A172 (cell line): ENCODE measurements around the gene TERT. TPM values are rescaled to one million over a fixed set of nuclear protein-coding genes. Genes with fewer than 3 reads are reported as not detected.
"Not testable (repeated sequence)": the region's sequence is repeated elsewhere in the genome, so short reads cannot be mapped to it uniquely, and the experiment has no call there.

Experiments used
- DNase-seq: peaks from one replicate; pipeline ENCODE4 v3.0.0-alpha.2; 2015; ENCODE audit warnings: low spot score
- total RNA-seq: library from RNA; depleted of rRNA; stranded (reverse); fragments of >200 nt; shearing (Covaris generic); gene quantifications from 2 replicates; pipeline ENCODE4 v1.2.3, GENCODE V29; 2014

TERT gene
- total RNA-seq, 1 experiment from 2014 or later = 0.95 TPM

GRCh38 chr5:1278656-1279442 lies 16.0 kb downstream of the TERT start:
- no peak for DNase-seq

DNA sequence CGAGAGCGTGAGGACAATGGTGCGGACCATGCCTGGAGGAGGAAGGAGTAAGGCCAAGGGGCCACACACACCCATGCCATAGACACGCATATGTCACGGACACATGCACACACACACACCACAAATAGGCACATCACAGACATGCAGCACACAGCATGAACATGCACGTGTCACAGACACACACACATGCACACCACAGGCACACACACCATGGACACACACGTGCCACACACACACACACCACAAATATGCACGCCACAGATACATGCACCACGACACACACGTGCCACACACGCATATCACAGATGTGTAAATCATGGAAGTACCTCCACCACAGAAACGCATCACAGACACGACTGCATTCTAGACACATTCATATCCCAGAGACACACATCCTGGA lies 16.7 kb downstream of the TERT start:
- no peak for DNase-seq

DNA sequence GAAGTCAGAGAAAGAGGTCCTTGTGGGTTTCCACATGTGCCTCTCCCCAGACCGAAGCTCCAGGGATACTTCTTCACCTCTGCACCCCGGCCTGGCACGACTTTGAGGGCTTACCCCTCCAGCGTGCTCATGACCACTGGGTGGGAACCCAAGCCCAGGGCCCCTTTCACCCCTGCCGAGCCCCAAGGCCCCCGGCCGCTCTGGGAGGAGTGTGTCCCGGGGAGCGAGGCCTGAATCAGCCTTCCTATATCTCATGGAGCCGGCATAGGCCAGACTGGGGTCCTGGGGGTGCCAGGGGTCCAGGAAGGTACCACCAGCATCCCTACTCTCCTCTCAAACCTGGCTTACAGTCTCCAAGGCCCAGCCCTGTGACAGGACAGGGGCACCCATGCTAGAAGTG lies 17.1 kb downstream of the TERT start:
- DNase-seq = no peak

- DNase-seq = no peak
Measured at GRCh38 chr5:1277331-1277730, 17.5 kb downstream of the TERT start.

GRCh38 chr5:1276930-1277329 lies 17.9 kb downstream of the TERT start:
- DNase-seq = no peak

- DNase-seq = not testable (repeated sequence)
Measured at GRCh38 chr5:1275397-1276391, 19.2 kb downstream of the TERT start.

DNA sequence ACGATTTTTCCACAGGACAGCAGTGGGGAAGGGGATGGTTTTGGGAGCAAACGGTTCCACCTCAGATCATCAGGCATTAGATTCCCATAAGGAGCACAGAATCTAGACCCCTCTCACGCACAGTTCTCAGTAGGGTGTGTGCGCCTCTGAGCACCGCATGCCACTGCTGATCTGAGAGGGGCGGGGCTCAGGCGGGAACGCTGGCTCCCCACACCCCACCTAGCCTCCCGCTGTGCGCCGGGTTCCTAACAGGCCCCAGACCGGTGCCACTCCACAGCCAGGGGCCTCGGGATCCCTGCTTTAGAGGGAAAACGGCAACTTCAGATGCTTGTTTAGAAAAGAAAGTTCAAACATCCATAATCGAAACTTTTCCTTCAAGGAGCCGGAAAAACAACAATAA lies 20.4 kb downstream of the TERT start:
- DNase-seq = no peak

- DNase-seq = no peak
Measured at GRCh38 chr5:1273745-1274144, 21.1 kb downstream of the TERT start.

DNA sequence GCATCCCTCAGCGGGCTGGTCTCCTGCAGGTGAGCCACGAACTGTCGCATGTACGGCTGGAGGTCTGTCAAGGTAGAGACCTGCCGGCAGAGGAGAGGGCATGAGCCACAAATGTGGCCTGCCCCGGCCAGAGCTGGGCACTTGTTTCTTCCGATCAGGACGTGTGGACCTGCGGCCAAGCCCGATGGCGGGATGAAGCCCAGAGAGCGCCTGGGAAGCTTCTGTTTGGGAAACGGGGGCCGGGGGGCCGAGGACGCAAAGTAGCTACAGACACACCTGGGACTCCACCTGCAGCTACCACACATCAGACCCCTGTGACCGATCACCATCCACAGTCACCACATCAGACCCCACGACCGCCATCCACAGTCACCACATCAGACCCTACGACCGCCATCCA lies 22.7 kb downstream of the TERT start:
- DNase-seq = no peak

DNA sequence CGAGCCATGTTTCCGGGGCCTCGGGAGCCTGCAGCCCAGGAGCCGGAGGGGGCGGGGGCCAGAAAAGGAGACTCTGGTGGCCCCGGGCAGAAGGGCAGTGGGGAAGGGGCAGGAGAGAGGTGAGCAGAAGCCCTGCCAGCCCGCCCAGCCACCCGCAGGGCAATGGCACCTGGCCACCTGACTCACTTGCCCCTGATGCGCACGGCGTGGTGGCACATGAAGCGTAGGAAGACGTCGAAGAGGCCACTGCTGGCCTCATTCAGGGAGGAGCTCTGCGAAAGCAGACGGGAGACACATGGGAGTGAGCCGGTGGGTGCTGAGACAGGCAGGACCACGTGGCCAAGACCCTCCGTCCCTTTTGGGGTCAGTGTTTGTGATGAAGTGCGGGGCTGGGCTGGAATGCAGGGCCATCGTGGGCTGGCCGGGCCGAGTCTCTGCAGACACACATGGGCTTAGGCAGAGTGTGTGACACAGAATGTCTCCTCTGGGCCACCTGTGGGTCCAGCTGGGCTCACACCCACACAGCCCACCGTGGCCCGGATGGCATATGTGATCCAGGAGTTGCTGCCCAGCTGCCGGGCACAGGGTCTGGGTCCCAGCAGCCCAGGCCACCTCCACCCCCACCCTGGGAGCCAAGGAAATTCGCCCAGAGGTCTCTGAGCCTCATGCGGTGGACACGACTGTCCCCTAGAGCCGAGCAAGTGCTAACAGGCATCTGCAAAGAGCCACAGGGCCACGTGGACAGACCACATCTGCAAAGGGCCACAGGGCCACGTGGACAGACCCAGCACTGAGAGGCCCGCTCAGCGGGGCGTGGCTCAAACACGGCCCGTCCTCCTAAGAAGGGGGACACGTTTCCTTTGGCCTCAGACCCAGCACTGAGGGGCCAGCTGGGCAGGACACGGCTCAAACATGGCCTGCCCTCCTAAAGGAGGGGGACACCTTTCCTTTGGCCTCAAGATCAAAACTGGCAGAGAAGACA lies 23.6 kb downstream of the TERT start:
- no peak for DNase-seq

GRCh38 chr5:1270426-1270825 lies 24.4 kb downstream of the TERT start:
- DNase-seq = no peak

DNA sequence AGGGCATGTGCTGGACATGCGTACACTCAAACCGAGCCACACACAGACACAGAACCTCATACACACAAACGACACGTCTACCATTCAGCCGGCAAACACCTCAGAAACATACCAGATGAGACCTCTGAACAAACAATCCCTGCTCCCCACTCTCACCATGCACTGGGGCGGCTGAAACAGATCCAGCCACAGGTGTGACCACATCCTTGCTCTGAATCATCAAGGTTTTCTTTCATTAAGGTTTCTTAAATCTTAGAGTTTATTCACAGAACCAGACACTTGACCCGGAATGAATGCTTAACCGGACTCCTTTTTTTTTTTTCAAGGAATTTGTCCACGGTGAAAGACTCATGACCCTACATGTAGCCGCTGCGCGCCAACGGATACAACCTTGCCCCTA lies 26.2 kb downstream of the TERT start:
- peak; percentile 4 for DNase-seq

DNA sequence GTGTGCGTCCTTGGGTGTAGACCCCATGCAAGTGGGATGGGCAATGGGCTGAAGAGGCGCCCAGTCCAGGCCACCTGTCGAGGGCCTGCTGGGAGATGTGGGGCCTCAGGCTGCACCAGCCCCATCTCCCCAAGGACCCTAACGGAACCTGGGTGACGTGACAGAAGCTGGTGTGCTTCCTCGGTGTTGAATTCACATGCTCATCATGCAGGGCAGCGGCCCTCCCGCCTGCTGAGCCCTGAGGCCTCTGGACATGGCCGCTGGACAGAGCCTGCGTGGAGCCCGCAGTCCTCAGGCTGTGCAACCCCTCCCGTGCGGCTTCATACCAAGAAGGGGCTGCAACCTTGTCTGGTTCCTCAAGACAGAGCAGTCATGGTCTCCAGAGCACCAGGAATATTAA lies 26.8 kb downstream of the TERT start:
- no peak for DNase-seq

DNA sequence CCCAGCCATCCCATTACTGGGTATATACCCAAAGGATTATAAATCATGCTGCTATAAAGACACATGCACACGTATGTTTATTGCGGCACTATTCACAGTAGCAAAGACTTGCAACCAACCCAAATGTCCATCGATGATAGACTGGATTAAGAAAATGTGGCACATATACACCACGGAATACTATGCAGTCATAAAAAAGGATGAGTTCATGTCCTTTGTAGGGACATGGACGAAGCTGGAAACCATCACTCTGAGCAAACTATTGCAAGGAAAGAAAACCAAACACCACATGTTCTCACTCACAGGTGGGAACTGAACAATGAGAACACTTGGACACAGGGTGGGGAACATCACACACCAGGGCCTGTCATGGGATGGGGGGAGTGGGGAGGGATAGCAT lies 27.4 kb downstream of the TERT start:
- DNase-seq = not testable (repeated sequence)

GRCh38 chr5:1266791-1267190 lies 28.1 kb downstream of the TERT start:
- no peak for DNase-seq

DNA sequence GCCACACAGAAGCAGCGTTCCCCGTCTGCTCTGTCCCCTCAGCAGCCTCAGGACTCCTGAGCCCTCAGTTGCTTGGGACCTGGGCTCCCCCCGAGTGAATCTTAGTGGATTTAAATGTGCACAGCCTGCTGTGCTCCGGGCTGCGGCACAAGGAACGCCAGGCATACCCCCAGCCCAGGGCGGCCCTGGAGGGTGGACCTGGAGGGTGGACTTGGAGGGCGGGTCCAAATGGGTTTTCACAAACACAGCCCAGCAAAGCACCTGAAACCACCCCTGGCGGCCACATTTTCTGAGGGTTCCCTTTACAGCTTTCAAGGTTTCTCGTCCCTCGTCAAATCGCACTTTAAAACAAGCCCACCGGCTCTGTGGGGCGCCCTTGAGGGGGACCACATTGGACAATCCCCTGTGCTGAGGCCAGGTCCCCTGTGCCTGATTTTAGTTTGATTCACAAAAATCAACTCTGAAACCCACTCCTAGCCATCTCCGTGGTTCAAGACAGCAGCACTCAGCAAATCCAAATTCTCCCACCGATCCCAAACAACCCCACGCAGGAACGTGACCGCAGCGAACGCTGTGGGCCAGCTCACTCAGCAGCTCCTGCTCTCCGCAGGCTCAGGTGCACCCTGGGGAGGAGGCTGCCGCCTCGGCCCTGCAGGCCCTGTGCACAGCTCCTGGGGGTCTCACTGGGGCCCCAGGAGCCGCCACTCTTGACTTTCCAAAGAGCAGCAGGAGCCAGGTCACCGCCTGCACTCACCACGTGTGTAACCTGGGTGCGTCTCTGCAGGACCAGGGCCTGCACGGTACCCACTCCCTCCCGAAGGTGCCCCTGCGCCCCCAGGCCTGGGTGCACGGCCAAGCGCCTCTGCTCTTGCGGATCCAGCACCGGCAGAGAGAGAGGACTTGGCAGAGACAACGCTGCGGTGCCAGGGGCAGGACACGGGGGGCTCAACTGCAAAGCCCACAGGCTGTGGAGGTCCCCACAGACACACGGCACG lies 29.1 kb downstream of the TERT start:
- no peak for DNase-seq

DNA sequence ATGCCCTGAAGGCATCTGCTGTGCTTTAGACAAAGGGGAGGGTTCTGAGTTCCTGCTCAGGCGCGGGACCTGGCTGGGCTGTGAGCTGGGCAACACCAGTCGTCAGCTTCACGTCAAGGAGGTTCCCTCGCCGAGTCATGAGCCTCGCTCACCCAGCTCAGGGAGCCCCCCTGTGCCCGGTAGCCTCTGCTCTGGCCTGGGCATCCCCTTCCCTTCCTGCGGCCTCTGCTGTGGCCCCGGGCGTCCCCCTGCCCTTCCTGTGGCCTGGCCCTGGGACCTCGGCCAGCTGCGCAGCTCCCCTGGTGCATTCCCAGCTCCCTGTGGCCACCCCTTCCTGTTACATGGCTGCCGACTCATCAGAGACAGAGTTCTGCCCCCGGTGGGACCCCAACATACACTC lies 29.8 kb downstream of the TERT start:
- no peak for DNase-seq

DNA sequence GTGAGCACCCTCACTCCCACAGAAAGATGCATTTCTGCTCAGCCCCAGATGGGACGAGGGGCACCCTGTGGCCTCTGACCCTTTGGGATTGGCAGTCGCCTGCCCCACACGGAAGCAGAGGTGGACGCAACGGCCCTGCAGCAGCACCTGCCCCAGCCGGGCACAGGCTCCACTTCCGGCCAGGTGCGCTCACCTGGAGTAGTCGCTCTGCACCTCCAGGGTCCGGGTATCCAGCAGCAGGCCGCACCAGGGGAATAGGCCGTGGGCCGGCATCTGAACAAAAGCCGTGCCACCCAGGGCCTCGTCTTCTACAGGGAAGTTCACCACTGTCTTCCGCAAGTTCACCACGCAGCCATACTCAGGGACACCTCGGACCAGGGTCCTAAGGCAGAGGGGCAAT lies 30.7 kb downstream of the TERT start:
- no peak for DNase-seq

GRCh38 chr5:1262381-1262780 lies 32.5 kb downstream of the TERT start:
- DNase-seq = peak; percentile 13

GRCh38 chr5:1261643-1262042 lies 33.2 kb downstream of the TERT start:
- DNase-seq = no peak
